DMS 273 (cell line): ENCODE measurements around the gene SLC6A17.

ENCODE experiments used
- DNase-seq: peaks from one replicate; lab custom pipeline; 2025; ENCODE audit not compliant: unreplicated experiment; lab: John Stamatoyannopoulos, UW

The SLC6A17 gene

GRCh38 chr1:110201157-110201825, 51.0 kb downstream of the SLC6A17 start:
- no peak for DNase-seq

- DNase-seq = peak; percentile 86
Measured at GRCh38 chr1:110203021-110203661, 52.8 kb downstream of the SLC6A17 start.

- DNase-seq = no peak
Measured at GRCh38 chr1:110205156-110205555, 54.9 kb downstream of the SLC6A17 start.

- DNase-seq = no peak
Measured at GRCh38 chr1:110205591-110206155, 55.4 kb downstream of the SLC6A17 start.

- no peak for DNase-seq
Measured at GRCh38 chr1:110206261-110206920, 56.1 kb downstream of the SLC6A17 start.

GRCh38 chr1:110207831-110208230, 57.5 kb downstream of the SLC6A17 start:
- DNase-seq = peak; percentile 89

- DNase-seq = no peak
Measured at GRCh38 chr1:110208916-110209645, 58.8 kb downstream of the SLC6A17 start.

- peak; percentile 92 for DNase-seq
Measured at GRCh38 chr1:110209715-110210603, 59.7 kb downstream of the SLC6A17 start, which contains the start of gene KCNC4. Gene KCNC4 (plus strand): TSS chr1:110210314. CDS start chr1:110211500, 1,186 bp downstream.

GRCh38 chr1:110210604-110211495, 60.6 kb downstream of the SLC6A17 start:
- DNase-seq = peak; percentile 86

GRCh38 chr1:110211496-110212168, 61.3 kb downstream of the SLC6A17 start:
- DNase-seq = no peak

- DNase-seq = peak; percentile 20
Measured at GRCh38 chr1:110212169-110213142, 62.2 kb downstream of the SLC6A17 start.

- no peak for DNase-seq
Measured at GRCh38 chr1:110213143-110213540, 62.8 kb downstream of the SLC6A17 start.

GRCh38 chr1:110214454-110215404, 64.4 kb downstream of the SLC6A17 start:
- DNase-seq = peak; percentile 30

GRCh38 chr1:110215621-110216515, 65.6 kb downstream of the SLC6A17 start:
- DNase-seq = no peak

GRCh38 chr1:110216844-110217444, 66.7 kb downstream of the SLC6A17 start:
- DNase-seq = no peak
